ENCODE results near the gene ARHGEF6.

DNA sequence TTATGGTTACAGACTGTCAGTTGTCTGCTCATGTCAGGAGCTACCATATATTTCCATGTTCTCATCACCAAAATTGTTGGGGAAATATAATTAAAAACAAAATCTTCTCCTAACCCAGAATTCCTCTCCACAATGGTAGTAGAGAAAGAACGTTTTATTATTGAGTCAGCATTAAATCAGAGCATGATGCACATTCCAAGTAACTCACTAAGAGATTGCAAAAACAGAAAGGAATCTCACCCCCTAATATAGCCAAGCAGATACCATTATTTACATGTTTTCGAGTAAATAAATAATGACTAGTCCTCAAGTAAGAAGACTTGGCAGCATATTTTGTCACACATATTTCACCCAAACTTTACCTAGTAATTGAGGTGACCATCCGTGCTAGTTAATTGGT is 36.2 kb upstream of the ARHGEF6 start:
- TF ChIP-seq, protein P1, sequence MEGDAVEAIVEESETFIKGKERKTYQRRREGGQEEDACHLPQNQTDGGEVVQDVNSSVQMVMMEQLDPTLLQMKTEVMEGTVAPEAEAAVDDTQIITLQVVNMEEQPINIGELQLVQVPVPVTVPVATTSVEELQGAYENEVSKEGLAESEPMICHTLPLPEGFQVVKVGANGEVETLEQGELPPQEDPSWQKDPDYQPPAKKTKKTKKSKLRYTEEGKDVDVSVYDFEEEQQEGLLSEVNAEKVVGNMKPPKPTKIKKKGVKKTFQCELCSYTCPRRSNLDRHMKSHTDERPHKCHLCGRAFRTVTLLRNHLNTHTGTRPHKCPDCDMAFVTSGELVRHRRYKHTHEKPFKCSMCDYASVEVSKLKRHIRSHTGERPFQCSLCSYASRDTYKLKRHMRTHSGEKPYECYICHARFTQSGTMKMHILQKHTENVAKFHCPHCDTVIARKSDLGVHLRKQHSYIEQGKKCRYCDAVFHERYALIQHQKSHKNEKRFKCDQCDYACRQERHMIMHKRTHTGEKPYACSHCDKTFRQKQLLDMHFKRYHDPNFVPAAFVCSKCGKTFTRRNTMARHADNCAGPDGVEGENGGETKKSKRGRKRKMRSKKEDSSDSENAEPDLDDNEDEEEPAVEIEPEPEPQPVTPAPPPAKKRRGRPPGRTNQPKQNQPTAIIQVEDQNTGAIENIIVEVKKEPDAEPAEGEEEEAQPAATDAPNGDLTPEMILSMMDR (IDR thresholded peaks at IDR 0.05; ENCODE audit: insufficient read depth, low read depth, low read length): no peak
- TF ChIP-seq EZH2 (IDR thresholded peaks at IDR 0.05; ENCODE audit: insufficient read depth, low read length): no peak

Data from astrocyte (in vitro differentiated cells and primary cell).